DMS114 treated with DMSO at 0.1 percent for 48 hours (cell line): ENCODE data around the gene B3GALNT2.
A peak's percentile ranks its signal among the peaks of the same experiment; 100 is the strongest.
"Not testable (repeated sequence)": the region's sequence is repeated elsewhere in the genome, so short reads cannot be mapped to it uniquely, and the experiment has no call there.

Source experiments
- DNase-seq: peaks from one replicate; lab custom pipeline; 2025; ENCODE audit not compliant: unreplicated experiment; lab: John Stamatoyannopoulos, UW

The B3GALNT2 gene

DNA sequence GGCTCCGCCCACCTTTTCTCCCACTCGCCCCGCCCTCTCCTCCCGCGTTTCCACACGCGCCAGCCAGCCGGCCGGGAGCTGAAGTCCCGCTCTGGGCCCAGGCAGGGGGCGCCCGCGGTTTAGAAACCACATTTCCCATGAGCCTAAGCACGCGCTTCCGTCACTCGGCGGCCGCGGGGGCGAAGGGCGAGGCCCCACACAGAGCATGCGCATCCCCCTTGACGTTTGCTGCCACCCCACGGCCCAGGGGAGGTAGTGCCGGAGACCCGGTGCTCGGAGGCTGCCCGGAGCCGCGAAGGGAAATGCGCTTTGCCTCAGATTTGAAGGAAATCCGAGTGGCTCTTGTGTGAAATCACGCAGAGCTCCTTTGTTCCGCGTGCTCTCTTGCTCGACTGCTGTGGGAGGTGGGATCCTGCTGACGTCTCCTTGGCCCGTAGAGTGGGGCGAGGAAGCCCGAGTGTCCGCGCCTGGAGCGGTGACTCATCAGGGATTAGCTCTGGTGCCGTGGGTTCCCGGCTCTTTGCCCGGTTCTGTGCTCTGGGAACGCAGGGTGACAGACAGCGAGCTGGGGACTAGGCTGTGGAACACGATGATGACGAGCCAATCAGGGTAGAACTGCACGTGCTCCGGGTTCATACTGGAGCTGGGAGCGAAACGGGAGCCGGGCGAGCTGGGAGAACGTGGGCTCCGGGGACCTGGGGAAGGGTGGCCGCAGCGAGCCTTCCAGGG lies 406 bp upstream of the B3GALNT2 start:
- DNase-seq, result peak; percentile 96

DNA sequence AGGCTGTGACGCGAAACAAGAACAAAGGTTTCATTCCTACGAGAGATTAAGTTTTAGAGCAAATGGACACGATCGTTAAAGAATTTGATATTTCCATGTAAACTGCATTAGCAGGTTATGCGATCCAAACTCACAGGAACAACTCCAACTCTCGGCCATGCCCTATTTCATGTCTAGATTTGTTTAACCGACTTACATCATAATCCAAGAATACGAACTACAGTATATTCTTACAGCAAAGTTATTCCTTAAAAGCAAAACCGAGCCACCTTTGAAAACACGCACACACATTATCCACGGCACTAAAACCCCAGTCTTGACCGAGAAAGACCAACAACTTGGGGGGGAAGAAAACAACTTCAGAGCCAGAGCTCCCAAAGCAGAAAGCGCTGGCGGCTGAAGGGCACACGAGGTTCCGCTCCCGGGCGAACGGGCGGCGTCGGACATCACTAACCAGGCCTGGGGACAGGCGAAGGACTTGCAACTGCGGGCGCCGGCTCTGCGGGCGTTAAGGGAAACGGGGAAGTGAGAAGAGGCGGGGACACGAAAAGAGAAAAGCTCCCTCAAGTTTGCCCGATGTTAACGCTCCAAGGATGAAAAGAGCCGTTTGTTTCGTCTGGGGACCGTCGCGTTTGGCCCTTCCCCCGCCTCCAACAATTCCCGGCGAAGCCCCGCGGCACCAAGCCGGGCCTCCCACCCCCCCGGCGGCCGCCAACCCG lies 690 bp downstream of the B3GALNT2 start:
- DNase-seq, result peak; percentile 35

DNA sequence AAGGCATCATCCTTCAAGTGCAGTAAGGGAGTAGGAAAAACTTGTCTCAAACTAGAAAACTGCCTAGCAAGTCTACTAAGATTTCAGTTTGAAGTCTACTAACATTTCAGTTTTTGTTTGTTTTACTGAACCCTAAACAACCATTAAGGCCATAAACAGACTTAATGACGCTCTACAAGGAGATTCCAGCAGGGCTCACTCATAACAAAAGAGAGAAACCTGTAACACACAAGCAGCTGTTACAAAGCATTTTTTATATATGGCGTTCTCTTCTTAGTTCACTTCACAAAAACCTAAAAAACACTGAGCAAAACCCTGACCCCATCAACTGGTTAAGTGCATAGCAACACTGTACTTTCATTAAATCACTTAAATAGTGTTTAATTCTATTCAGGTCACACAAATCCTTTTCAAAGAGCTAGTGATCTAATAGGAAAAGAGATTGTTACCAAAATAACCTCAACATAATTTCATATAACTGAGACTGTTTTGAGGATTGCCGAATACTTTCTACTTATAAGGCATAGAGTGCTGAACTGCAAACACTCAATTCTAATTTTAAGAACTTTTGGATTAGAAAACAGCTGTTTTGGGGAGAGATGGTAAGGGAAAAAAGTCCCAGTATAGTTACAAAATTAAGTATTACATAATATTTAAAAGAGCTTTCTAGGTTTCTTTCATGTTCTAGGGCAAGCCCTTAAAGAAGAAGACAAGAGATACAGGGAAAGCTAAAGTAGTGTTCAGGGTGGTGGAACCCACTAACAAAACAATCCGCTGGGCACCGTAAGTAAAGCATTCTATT lies 1.4 kb downstream of the B3GALNT2 start:
- DNase-seq, result no peak

DNA sequence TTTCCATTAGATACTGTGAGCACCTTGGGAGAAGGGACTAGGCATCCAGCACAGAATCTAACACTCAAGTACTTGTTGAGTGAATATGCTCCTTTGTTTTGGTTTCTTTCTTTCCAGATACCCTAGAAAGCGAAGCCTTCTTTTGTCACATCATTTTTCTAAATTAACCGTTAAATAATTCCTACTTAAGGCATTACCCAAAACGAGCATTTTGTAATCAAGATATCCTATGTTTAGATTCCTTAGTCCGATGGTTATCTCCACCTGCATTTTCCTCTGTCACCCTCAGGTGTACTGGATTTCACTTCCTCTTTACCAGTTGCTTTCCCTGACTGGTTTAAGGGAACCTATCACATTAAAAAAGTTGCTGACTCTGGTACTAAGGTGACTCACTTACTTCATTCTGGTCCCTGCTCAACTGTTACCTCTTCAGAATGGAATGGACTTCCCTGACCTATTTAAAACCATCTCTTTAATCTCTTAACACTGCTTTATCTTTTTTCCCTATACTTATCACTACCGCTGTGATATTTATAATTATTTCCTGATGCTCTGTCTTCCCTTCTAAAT lies 3.2 kb downstream of the B3GALNT2 start:
- DNase-seq, result no peak

DNA sequence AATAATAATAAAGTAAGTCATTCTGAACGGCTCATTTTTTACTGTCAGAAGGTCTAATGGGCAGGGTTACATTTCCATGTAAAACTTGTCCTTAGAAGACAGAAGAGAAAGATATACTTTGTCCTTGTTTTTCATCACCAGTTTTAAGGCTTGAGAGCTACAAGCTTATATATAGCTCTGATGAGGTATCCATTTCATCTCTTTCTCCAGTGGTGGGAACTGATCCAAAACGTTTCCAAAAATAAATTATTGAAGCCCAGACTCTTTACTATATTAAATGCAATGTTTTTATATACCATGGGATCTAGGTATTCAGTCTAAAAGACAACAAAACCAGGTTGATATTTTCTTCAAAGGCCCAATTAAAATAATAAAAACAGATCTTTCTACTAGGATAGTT lies 8.7 kb downstream of the B3GALNT2 start:
- no peak for DNase-seq

DNA sequence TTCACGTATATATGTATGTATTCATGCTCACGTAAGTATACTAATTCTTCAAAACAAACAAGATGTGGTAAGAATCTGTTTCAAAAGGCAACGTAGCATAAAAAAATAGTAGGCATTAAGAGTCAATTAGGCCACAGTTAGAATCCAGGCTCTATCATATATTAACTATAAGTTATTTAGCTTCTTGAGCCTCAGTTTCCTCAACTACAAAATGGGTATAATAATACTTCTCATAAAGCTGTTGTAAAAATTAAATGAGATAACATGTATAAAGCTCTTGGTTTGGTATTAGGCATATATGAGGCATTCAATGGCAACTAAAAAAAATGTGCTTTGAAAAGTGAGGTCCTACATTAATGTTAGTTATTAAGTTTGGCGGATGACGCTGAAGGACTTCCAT lies 9.2 kb downstream of the B3GALNT2 start:
- no peak for DNase-seq

DNA sequence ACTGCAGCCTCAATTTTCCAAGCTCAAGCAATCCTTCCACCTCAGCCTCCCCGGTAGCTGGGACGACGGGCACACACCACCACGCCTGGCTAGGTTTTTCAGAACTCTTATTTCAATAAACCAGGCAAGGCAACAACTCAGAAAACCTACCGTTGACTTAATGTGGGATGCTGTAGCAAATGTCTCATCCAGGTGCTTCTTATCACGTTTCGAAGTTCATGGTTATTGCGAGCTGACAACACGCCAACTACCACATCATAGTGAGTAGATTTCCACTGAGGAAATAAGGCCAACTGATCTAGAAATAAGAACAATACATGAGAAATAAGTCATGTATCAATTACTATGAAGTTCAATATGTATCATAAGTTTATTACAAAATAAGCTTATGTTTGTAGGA lies 9.7 kb downstream of the B3GALNT2 start:
- DNase-seq, result no peak

DNA sequence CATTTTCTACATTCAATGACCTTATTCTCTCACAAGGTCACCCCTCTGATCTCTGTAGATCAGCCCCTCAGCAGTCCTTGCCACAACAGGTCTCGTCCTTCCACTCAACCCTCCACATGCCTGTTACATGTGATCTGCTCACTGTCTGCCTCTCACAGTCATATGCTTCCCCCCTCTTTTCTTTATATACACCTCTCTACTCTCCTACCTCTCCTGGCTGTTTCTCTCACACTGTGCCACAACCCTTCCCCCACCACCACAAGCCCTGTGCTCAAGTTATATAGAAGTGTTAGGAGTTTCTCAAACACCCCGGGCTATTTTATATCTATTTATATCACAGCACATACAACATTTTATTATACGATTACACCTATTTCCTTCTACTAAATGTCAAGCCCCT lies 12.6 kb downstream of the B3GALNT2 start:
- DNase-seq, result no peak

DNA sequence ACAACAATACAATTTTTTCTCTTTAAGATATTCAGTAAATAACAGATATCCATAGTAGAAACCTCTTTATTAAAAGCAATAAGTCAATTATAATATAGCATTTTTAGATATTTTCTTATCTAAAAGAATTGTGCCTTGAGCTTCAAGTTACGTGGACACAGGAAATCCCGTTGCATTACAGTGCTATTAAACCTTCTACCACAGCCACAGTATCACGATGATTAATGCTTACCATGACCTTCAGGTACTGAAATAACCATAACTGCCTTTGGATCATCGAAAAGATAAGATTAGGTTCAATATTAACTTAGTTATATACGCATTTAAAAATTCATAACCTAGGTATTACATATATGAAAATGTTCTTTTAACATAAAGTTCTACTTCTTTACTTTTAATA lies 17.9 kb downstream of the B3GALNT2 start:
- no peak for DNase-seq

DNA sequence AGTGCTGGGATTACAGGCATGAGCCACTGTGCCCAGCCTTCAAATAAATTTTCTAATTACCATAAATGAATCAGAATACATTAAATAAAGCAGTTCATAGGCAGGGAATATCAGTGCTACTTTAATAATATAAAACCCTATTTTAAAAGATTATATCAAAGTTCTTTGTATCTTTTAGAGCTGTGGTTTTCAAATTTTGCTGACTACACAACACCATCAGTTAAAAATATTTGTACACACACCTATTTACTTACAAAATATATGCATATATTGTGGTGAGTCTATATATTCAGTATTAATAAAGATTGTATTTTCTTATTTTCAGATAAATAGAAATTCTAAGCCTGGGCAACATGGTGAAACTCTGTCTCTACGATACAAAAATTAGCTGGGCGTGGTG lies 18.7 kb downstream of the B3GALNT2 start:
- DNase-seq, result no peak

DNA sequence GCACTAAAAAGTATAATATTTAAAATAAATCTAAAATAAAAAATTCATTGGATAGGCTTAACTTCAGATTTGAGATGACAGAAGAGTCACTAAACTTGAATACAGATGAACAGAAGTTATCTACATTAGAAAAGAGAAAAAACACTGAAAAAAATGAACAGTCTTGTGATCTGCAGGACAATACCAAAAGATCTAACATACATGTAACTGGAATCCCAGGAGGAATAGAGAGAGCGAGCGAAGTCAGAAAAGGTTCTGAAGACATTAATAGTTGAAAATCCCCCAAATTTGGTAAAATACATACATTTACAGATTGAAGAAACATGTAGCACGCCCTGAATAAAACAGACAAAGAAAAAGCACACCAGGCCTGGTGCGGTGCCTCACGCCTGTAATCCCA lies 21.2 kb downstream of the B3GALNT2 start:
- DNase-seq, result no peak

DNA sequence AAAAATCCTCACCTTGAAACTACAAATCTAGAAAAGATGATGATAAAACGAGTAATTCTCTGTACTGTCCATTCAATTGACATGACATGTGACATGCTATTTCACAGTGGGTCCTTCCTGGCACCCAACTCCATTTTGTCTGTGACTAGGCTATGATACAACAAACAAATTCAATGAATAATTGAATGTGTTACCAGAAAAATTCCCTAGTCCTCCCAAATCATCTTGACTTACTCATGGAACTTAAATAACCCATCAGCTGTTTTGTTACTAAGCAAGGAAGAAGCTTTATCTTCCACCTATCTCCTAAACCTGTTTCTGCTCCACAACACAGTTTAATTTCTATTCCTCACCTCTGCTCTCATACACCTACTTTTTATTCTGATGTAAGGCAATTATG lies 30.4 kb downstream of the B3GALNT2 start:
- DNase-seq, result no peak

DNA sequence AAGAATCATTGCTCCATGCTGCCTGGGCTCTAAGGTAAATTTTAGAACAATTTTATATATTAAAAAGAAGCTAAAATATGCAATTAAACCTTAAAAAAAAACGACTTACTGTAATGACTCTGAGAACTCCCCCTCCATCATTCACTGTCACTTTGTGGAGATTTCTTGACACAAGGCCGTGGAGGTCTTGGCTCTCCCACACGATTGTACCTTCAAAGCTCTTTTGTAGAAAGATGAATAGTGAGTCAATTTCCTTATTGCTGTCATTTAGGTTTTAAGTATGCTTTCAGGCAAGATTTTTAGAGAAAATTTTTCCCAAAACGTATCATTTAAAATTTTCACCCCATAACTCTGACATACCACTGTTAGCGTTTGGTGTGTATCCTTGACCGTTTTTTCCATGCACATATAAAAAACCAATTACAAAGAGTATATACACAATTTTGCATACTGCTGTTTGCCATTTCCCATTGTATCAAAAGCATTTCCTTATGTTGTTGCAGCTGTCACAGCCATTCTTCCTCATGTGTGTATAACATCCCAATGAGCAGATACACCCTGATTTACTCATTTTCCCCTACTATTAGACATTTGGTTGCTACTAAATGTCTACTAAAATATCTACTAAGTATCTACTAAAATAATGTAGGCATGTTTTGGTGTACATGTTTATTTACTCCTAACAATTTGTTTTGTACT lies 33.4 kb downstream of the B3GALNT2 start:
- no peak for DNase-seq

DNA sequence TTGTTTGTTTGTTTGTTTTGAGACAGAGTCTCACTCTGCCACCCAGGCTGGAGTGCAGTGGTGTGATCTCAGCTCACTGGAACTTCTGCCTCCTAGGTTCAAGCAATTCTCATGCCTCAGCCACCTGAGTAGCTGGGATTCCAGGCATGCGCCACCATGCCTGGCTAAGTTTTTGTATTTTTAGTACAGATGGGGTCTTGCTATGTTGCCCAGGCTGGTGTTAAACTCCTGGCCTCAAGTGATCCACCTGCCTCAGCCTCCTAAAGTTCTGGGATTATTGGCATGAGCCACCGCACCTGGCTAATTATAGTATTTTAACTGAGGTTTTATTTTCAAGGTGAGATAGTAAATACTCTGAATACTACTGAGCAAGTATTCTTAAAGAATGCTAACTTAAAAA lies 34.4 kb downstream of the B3GALNT2 start:
- DNase-seq, result not testable (repeated sequence)

DNA sequence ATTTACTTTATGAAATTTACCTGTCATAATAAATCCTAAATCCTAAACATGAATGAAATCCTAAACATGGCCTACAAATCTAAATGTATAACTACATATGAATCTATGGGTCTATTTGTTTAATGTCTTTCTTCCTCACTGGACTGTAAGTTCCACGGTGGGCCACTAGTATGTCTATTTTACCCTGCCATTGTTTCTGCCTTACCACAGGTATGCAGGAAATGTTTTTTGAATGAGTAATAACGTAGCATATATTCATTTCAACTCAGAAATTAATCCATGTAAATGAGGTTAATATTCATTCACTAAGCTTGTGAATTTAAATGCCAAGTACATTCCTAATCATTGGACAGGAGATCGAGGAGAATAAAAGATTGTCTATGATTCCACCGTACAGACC lies 35.3 kb downstream of the B3GALNT2 start:
- no peak for DNase-seq

DNA sequence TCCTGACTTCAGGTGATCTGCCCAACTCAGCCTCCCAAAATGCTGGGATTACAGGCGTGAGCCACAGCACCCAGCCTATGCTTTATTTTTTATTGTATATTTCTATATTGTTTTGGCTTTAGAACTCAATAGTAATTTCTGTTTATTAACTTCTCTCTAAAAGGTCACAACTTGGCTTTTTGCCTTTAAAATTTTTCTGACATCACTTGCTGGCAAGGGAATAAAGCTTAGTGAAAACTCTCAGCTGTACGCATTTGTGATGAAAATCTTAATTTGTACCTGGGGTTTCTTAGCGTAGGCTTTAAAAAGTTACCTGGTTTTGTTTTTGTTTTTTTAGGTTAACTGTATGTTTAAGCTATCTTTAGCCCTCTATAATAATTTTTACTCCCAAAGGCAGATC lies 36.2 kb downstream of the B3GALNT2 start:
- no peak for DNase-seq

DNA sequence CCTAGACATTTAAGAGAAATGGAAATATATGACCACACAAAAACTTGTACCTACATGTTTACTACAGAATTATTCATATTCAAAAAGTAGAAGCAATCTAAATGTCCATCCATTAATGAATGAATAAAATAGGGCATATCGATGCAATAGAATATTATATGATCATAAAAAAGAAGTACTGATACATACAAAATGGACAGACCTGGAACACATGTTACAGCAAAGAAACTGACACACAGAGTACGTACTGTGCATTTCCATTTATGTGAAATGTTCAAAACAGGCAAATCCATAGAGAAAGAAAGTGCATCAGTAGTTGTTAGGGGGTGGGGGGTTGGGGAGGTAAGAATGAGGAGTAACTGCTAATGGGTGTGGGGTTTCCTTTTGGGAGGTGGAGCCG lies 39.2 kb downstream of the B3GALNT2 start:
- no peak for DNase-seq

DNA sequence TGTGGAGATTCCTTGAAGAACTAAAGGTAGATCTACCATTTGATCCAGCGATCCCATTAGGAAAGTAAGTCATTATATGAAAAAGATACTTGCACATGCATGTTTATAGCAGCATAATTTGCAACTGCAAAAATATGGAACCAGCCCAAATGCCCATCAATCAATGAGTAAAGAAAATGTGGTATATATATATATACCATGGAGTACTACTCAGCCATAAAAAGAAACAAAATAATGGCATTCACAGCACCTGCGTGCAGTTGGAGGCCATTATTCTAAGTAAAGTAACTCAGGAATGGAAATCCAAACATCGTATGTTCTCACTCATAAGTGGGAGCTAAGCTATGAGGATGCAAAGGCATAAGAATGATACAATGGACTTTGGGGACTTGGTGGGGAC lies 41.4 kb downstream of the B3GALNT2 start:
- not testable (repeated sequence) for DNase-seq

DNA sequence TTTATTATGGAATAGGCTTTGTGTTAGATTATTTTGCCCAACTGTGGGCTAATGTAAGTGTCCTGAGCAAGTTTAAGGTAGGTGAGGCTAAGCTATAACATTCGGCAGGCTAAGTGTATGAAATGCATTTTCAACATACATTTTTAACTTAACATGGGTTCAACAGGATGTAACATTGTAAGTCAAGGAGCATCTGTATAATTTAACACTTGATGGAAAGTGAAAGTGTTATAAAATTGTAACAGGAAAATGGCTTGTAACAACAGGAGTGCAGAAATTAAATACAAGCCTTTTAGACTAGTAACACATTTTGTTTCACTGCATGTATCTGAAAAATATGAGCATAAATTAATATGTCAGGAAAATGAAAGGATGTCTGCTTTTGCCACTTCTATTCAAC lies 42.3 kb downstream of the B3GALNT2 start:
- DNase-seq, result no peak

DNA sequence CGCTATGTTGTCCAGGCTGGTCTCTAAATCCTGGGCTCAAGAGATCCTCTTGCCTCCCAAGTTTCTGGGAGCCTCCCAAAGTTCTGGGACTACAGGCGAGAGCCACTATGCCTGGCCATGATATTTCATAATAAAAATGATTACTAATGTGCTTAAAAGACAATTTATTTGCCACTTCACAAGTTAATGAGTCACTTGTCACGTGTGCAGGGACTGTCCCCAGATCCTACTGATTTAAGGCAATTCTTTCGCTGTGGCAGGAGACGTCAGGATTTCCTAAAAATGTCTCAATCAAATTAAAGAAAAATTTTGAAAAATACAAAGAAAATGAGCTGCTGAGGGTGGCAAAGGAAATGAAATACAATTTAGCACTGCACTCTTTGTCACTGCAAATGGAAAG lies 43.5 kb downstream of the B3GALNT2 start:
- DNase-seq, result no peak

DNA sequence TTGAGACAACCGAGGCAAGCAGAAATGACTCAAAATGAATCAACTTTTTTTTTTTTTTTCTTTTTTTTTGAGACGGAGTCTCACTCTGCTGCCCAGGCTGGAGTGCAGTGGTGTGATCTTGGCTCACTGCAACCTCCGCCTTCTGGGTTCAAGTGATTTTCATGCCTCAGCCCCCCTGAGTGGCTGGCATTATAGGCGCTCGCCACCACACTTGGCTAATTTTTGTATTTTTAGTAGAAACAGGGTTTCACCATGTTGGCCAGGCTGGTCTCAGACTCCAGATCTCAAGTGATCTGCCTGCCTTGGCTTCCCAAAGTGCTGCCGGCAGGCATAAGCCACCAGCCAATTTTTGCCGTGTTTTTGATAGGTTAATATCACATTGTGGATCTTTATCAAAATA lies 46.4 kb downstream of the B3GALNT2 start:
- not testable (repeated sequence) for DNase-seq
